Measurements from ENCODE around the gene FNDC3A. TPM values are rescaled to one million over a fixed set of nuclear protein-coding genes. Genes with fewer than 3 reads are reported as not detected.
A peak's percentile ranks its signal among the peaks of the same experiment; 100 is the strongest.

Gene FNDC3A
- total and polyA plus RNA-seq, 9 of the 15 experiments (the other 6 are each of a cell fraction or from before 2014, with no cell fraction given): 4.1 to 22.0 (median 13.5) TPM

DNA sequence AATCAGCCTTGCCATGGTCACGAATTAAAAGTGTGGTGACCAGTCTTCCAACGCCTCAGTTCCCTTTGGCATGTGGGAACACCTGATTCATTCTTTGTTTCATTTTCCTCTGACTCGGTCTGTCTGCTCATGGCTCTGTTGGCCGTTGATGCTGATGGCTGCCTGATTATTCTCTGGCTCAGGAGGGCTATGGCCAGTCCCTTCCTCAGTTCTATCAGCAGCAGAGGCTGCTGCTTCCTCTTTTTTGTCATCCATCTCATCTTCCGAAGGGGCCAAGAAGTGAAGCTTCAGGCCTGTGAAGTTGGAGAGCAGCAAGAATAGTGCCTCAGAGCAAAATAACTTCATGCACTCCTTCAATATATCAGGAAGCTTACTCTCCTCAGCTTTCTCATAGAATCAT, 235.0 kb downstream of the FNDC3A start:
- Histone ChIP-seq H3K79me2 (ENCODE audit: control insufficient read depth, insufficient read depth, low read length) (no peaks in the 10 kb centered on the region), H3K9ac (ENCODE audit: insufficient read depth in 1 of 2, low read depth in 2 of 2, low read length in 2 of 2) (no peak overlapping the region), H3K4me2 (ENCODE audit: insufficient read depth, low read length) (no peak overlapping the region), H3K4me1 (replicated peaks in 1 of 2; ENCODE audit: control insufficient read depth in 2 of 2, insufficient read depth in 2 of 2, low read length in 2 of 2) (peaks cover 0 to 3% of the 10 kb centered on the region in 2 experiments; a peak in 2 of 5 replicates), H4K20me1 (replicated peaks; ENCODE audit: control insufficient read depth, insufficient read depth, low read length) (no peaks in the 10 kb centered on the region), H2AFZ (ENCODE audit: low read depth, low read length) (no peak overlapping the region), H3K27me3 (ENCODE audit: control insufficient read depth in 2 of 2, insufficient read depth in 2 of 2, low read length in 2 of 2) (no peaks in the 10 kb centered on the region), H3K36me3 (ENCODE audit: control insufficient read depth, insufficient read depth, low read length) (peaks cover 9% of the 10 kb centered on the region; the same call in 2 of the 3 replicates), H3K27ac (ENCODE audit: extremely low read depth, low read depth, low read length) (no peak overlapping the region), H3K9me1 (ENCODE audit: control insufficient read depth, insufficient read depth, low read length) (no peaks in the 10 kb centered on the region), H3K9me3 (replicated peaks; ENCODE audit: control insufficient read depth, insufficient read depth, low read depth, low read length) (no peaks in the 10 kb centered on the region), H3K4me3 (no peak overlapping the region)
- in situ Hi-C loops (cut with MboI): no loop called here
- CTCF ChIA-PET (ENCODE audit: low intra/inter-chr PET ratio): no interaction called here
- TF ChIP-seq SPI1 (IDR thresholded peaks at IDR 0.05; ENCODE audit: borderline replicate concordance, low read depth, low read length) (peak; percentile 21; the same call in 1 of the 2 replicates), NR2F6 (CRISPR knock-in tag; IDR thresholded peaks at IDR 0.05) (no peak)
- no peak for FAIRE-seq
- BruUV-seq (replicated peaks): no TSS peak
- no peak for DNase-seq (ENCODE audit: extremely low read depth in 1 of 4, low spot score in 3 of 4)
- 52% methylated on average over 5 of the region's 5 CpGs for WGBS (ENCODE audit: insufficient coverage, low coverage, missing lambda C conversion rate)
- intact Hi-C loops (cut with micrococcal nuclease): no loop called here
- ATAC-seq: no peak; the same call in 1 of the 3 replicates
- POLR2A ChIA-PET: interaction anchor here (0.8 kb wide), 2 partner anchors 19 to 233 kb away, joined by 3 to 4 read pairs; no protein-coding TSS in a partner anchor

DNA sequence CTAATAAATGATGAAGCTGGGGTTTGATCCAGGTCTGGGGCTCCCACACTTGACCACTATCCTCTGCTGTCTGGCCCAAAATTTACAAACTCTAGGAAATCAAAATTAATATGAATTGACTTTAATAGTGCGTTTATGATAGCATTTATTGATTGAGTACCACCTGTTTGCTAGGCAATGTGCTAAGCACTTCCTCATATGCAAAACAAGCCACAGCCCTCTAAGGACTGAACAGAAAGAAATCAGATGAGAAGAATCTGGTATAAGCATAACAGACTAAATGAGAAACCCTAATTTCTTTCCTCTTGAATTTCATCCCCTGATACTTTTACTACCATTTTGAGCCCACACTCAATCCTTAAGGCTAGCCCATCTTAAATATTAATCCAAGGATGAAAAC, 237.8 kb downstream of the FNDC3A start:
- CTCF ChIA-PET (ENCODE audit: low intra/inter-chr PET ratio): no interaction called here
- FAIRE-seq (no peak), ATAC-seq (no peak)
- TF ChIP-seq, protein P1, sequence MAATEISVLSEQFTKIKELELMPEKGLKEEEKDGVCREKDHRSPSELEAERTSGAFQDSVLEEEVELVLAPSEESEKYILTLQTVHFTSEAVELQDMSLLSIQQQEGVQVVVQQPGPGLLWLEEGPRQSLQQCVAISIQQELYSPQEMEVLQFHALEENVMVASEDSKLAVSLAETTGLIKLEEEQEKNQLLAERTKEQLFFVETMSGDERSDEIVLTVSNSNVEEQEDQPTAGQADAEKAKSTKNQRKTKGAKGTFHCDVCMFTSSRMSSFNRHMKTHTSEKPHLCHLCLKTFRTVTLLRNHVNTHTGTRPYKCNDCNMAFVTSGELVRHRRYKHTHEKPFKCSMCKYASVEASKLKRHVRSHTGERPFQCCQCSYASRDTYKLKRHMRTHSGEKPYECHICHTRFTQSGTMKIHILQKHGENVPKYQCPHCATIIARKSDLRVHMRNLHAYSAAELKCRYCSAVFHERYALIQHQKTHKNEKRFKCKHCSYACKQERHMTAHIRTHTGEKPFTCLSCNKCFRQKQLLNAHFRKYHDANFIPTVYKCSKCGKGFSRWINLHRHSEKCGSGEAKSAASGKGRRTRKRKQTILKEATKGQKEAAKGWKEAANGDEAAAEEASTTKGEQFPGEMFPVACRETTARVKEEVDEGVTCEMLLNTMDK (IDR thresholded peaks at IDR 0.05; ENCODE audit: borderline replicate concordance, insufficient read depth, low read depth, low read length, poor library complexity, severe bottlenecking): no peak
- TF ChIP-seq HDGF (IDR thresholded peaks at IDR 0.05) (no peak), RAD51 (IDR thresholded peaks at IDR 0.05; ENCODE audit: borderline replicate concordance, low read depth) (no peak), MCM2 (IDR thresholded peaks at IDR 0.05; ENCODE audit: low read depth) (no peak), ILF3 (IDR thresholded peaks at IDR 0.05; ENCODE audit: borderline replicate concordance) (no peak), RAD21 (CRISPR knock-in tag; conservative IDR thresholded peaks at IDR 0.05 in 1 of 2, IDR thresholded peaks at IDR 0.05 in 1 of 2) (no peak), ZNF764 (CRISPR knock-in tag; IDR thresholded peaks at IDR 0.05; ENCODE audit: low read depth) (no peak), ATF7 (IDR thresholded peaks at IDR 0.05) (no peak), DACH1 (IDR thresholded peaks at IDR 0.05; ENCODE audit: partially characterized antibody) (no peak)
- TF ChIP-seq, protein P2, sequence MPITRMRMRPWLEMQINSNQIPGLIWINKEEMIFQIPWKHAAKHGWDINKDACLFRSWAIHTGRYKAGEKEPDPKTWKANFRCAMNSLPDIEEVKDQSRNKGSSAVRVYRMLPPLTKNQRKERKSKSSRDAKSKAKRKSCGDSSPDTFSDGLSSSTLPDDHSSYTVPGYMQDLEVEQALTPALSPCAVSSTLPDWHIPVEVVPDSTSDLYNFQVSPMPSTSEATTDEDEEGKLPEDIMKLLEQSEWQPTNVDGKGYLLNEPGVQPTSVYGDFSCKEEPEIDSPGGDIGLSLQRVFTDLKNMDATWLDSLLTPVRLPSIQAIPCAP (CRISPR knock-in tag; IDR thresholded peaks at IDR 0.05; ENCODE audit: borderline replicate concordance): no peak

More for the DNA sequence above, 237.8 kb downstream of the FNDC3A start:
- POLR2A ChIA-PET: no interaction called here
- H3K9me1 ChIP-seq (ENCODE audit: control insufficient read depth, insufficient read depth, low read length): no peaks in the 10 kb centered on the region
- no TSS peak for BruUV-seq (replicated peaks)
- no peak overlapping the region for H2AFZ ChIP-seq (ENCODE audit: low read depth, low read length)
- no peaks in the 10 kb centered on the region for H3K9me3 ChIP-seq (replicated peaks; ENCODE audit: control insufficient read depth, insufficient read depth, low read depth, low read length)
- H4K20me1 ChIP-seq (replicated peaks; ENCODE audit: control insufficient read depth, insufficient read depth, low read length): no peaks in the 10 kb centered on the region
- no peaks in the 10 kb centered on the region for H3K79me2 ChIP-seq (ENCODE audit: control insufficient read depth, insufficient read depth, low read length)
- peaks cover 0 to 4% of the 10 kb centered on the region in 2 experiments; a peak in 2 of 5 replicates for H3K27me3 ChIP-seq (ENCODE audit: control insufficient read depth in 2 of 2, insufficient read depth in 2 of 2, low read length in 2 of 2)
- DNase-seq (ENCODE audit: extremely low read depth in 1 of 4, low spot score in 3 of 4): no peak
- intact Hi-C loops (cut with micrococcal nuclease): no loop called here
- WGBS (ENCODE audit: insufficient coverage, low coverage, missing lambda C conversion rate): 56% methylated on average over 1 of the region's 1 CpG
- H3K36me3 ChIP-seq (ENCODE audit: control insufficient read depth, insufficient read depth, low read length): no peaks in the 10 kb centered on the region
- H3K27ac ChIP-seq (ENCODE audit: extremely low read depth, low read depth, low read length): no peak overlapping the region
- peaks cover 0 to 3% of the 10 kb centered on the region in 2 experiments; a peak in 2 of 5 replicates for H3K4me1 ChIP-seq (replicated peaks in 1 of 2; ENCODE audit: control insufficient read depth in 2 of 2, insufficient read depth in 2 of 2, low read length in 2 of 2)
- in situ Hi-C loops (cut with MboI): no loop called here
- no peak overlapping the region for H3K4me3 ChIP-seq
- no peak overlapping the region for H3K4me2 ChIP-seq (ENCODE audit: insufficient read depth, low read length)
- no peak overlapping the region for H3K9ac ChIP-seq (ENCODE audit: insufficient read depth in 1 of 2, low read depth in 2 of 2, low read length in 2 of 2)
